ENCODE data around the gene KLK1. TPM values are rescaled to one million over a fixed set of nuclear protein-coding genes. Genes with fewer than 3 reads are reported as not detected.

The KLK1 gene
- total RNA-seq, 1 experiment from 2014 or later: 0.31 TPM

DNA sequence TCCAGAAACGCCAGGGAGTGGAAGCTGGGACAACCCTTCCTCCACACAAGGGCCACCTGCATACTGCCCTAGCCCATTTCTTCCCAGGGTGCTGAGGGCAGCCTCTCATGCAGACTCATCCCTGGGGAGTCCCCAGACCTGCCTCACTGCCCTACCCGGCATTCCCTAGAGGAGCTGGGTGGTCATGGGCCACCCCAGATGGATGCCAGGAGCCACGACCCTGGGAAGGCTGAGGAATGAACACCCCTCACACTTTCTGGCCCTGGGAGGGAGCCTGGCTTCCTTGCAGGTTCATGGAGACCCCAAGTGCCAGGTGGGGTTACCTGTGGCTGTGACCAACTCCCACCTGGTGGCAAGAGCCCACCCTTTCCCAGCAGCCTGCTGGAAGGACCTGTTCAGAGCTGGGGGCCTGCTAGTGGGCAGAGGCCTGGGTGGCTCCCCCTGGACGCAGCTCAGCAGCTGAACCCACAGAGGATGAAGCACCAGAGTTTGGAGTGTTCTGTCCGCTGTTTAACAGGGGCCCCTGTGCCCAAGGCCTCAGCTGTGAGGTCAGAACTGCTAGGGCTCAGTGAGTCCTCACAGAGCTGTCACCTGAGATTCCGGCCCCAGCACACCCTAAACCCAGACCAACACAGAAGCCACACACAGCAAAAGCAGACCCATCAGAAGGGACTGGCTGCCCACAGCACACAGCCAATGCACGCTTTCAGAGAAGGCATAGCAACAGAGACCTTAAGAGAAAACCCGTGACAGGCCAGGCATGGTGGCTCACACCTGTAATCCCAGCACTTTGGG is 26.8 kb downstream of the KLK1 start:
- Histone ChIP-seq H3K4me1 (ENCODE audit: control insufficient read depth, insufficient read depth, low read length) (no peaks in the 10 kb centered on the region), H3K27me3 (ENCODE audit: control insufficient read depth, insufficient read depth, low read length) (no peaks in the 10 kb centered on the region), H3K4me3 (ENCODE audit: low read depth in 2 of 2, low read length in 2 of 2) (no peak overlapping the region), H3K9me3 (ENCODE audit: control insufficient read depth, insufficient read depth, low read depth, low read length) (no peaks in the 10 kb centered on the region), H3K27ac (ENCODE audit: low read length) (no peak overlapping the region), H3K36me3 (ENCODE audit: control insufficient read depth, insufficient read depth, low read length) (peaks cover 3% of the 10 kb centered on the region; the same call in 1 of the 2 replicates)
- BruUV-seq (replicated peaks): no TSS peak
- no peak for DNase-seq (ENCODE audit: low read depth, low spot score)
- peak; percentile 22 for ATAC-seq
- ChIA-PET POLR2A (no interaction called here), CTCF (no interaction called here)
- intact Hi-C loops (cut with micrococcal nuclease; ENCODE audit: unreplicated experiment): loop anchor here (5.0 kb wide), 1 partner anchor 125 kb away; no protein-coding TSS in a partner anchor
- TF ChIP-seq, protein P1, sequence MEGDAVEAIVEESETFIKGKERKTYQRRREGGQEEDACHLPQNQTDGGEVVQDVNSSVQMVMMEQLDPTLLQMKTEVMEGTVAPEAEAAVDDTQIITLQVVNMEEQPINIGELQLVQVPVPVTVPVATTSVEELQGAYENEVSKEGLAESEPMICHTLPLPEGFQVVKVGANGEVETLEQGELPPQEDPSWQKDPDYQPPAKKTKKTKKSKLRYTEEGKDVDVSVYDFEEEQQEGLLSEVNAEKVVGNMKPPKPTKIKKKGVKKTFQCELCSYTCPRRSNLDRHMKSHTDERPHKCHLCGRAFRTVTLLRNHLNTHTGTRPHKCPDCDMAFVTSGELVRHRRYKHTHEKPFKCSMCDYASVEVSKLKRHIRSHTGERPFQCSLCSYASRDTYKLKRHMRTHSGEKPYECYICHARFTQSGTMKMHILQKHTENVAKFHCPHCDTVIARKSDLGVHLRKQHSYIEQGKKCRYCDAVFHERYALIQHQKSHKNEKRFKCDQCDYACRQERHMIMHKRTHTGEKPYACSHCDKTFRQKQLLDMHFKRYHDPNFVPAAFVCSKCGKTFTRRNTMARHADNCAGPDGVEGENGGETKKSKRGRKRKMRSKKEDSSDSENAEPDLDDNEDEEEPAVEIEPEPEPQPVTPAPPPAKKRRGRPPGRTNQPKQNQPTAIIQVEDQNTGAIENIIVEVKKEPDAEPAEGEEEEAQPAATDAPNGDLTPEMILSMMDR (IDR thresholded peaks at IDR 0.05): no peak
- TF ChIP-seq POLR2AphosphoS5 (IDR thresholded peaks at IDR 0.05; ENCODE audit: low read depth, low read length): peak; percentile 24; the same call in 1 of the 2 replicates
- in situ Hi-C loops (cut with HindIII; ENCODE audit: low pct_unique_long_range_greater_than_20kb, low sequenced_read_pairs): no loop called here

DNA sequence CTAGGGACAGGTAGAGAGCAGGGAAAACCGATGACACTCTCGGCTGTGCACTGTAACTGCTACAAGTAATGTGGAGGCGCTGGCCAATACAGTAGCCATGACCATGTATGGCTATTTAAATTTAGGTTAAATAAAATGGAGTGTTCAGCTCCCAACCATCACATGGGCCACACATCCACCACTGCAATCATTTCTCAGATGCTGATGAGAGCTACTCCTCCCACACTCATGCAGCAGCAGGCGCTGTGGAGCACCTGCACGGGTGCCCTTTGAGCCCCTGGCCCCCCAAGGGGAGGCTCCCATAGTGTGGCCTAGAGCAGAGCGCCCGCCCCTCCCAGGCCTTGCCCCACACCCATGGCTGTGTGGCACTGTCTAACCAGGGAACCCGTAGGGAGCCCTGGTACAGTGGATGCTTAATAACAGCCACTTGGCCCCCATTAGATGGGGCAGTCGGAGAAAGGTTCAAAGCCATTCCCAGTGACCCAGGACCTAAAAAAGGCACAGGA is 27.4 kb downstream of the KLK1 start:
- CTCF ChIA-PET: no interaction called here
- Histone ChIP-seq H3K4me1 (ENCODE audit: control insufficient read depth, insufficient read depth, low read length) (no peaks in the 10 kb centered on the region), H3K36me3 (ENCODE audit: control insufficient read depth, insufficient read depth, low read length) (peaks cover 3% of the 10 kb centered on the region; the same call in 1 of the 2 replicates), H3K4me3 (ENCODE audit: low read depth in 2 of 2, low read length in 2 of 2) (no peak overlapping the region), H3K27me3 (ENCODE audit: control insufficient read depth, insufficient read depth, low read length) (no peaks in the 10 kb centered on the region), H3K27ac (ENCODE audit: low read length) (no peak overlapping the region), H3K9me3 (ENCODE audit: control insufficient read depth, insufficient read depth, low read depth, low read length) (no peaks in the 10 kb centered on the region)
- peak; percentile 44 for ATAC-seq
- in situ Hi-C loops (cut with HindIII; ENCODE audit: low pct_unique_long_range_greater_than_20kb, low sequenced_read_pairs) (no loop called here), intact Hi-C loops (cut with micrococcal nuclease; ENCODE audit: unreplicated experiment) (loop anchor here (5.0 kb wide), 1 partner anchor 126 kb away; no protein-coding TSS in a partner anchor)
- no TSS peak for BruUV-seq (replicated peaks)
- TF ChIP-seq, protein P2, sequence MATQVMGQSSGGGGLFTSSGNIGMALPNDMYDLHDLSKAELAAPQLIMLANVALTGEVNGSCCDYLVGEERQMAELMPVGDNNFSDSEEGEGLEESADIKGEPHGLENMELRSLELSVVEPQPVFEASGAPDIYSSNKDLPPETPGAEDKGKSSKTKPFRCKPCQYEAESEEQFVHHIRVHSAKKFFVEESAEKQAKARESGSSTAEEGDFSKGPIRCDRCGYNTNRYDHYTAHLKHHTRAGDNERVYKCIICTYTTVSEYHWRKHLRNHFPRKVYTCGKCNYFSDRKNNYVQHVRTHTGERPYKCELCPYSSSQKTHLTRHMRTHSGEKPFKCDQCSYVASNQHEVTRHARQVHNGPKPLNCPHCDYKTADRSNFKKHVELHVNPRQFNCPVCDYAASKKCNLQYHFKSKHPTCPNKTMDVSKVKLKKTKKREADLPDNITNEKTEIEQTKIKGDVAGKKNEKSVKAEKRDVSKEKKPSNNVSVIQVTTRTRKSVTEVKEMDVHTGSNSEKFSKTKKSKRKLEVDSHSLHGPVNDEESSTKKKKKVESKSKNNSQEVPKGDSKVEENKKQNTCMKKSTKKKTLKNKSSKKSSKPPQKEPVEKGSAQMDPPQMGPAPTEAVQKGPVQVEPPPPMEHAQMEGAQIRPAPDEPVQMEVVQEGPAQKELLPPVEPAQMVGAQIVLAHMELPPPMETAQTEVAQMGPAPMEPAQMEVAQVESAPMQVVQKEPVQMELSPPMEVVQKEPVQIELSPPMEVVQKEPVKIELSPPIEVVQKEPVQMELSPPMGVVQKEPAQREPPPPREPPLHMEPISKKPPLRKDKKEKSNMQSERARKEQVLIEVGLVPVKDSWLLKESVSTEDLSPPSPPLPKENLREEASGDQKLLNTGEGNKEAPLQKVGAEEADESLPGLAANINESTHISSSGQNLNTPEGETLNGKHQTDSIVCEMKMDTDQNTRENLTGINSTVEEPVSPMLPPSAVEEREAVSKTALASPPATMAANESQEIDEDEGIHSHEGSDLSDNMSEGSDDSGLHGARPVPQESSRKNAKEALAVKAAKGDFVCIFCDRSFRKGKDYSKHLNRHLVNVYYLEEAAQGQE (IDR thresholded peaks at IDR 0.05; ENCODE audit: insufficient read depth in 1 of 2, low read depth in 2 of 2, low read length in 1 of 2): no peak
- peak; percentile 69 for TF ChIP-seq POLR2AphosphoS5 (IDR thresholded peaks at IDR 0.05; ENCODE audit: low read depth, low read length)
- TF ChIP-seq, protein P1 (IDR thresholded peaks at IDR 0.05): no peak
- no peak for DNase-seq (ENCODE audit: low read depth, low spot score)
- POLR2A ChIA-PET: interaction anchor here (0.7 kb wide), 1 partner anchor 121 kb away, joined by 5 read pairs; no protein-coding TSS in a partner anchor

All from Panc1 (cell line).